Stimulated activated naive CD8-positive, alpha-beta T cell treated with anti-CD3 and anti-CD28 coated beads, Interleukin-15, amount 100 ng/mL, for 72 hours (primary cell): ENCODE results near the gene NR1D1.

Experiments
- ATAC-seq: fragments of 150-1000 bp; cut with Tn5 transposase; 2 replicates; pipeline ENCODE4 v1.10.0; 2021; ENCODE audit warnings: mild to moderate bottlenecking, moderate library complexity
- DNase-seq, 2 donors: peaks; one replicate each; pipeline ENCODE4 v3.0.0; 2021 to 2022
- H3K27ac Mint-ChIP-seq, 2 donors: one replicate each; pipeline ENCODE4 v1.8.0; 2022; ENCODE audit warnings: mild to moderate bottlenecking in 2 of 2, mixed read lengths in 2 of 2, moderate library complexity in 2 of 2
- H3K27me3 Mint-ChIP-seq: one replicate; pipeline ENCODE4 v1.8.0; 2022; ENCODE audit warnings: mixed read lengths
- H3K4me1 Mint-ChIP-seq: one replicate; pipeline ENCODE4 v1.8.0; 2022; ENCODE audit warnings: mild to moderate bottlenecking, mixed read lengths
- H3K4me3 Mint-ChIP-seq, 2 donors: one replicate each; pipeline ENCODE4 v1.8.0; 2022; ENCODE audit warnings: mild to moderate bottlenecking in 2 of 2, mixed read lengths in 2 of 2, moderate library complexity in 1 of 2
- H3K9me3 Mint-ChIP-seq, 2 donors: one replicate each; pipeline ENCODE4 v1.8.0; 2022; ENCODE audit warnings: mixed read lengths in 2 of 2

Gene NR1D1

GRCh38 chr17:40115101-40115436, 14.7 kb upstream of the NR1D1 start:
- H3K27ac Mint-ChIP-seq, result no peak overlapping the region
- H3K9me3 Mint-ChIP-seq, result no peaks in the 10 kb centered on the region
- H3K4me3 Mint-ChIP-seq, result no peak overlapping the region
- ATAC-seq, result no peak
- no peaks in the 10 kb centered on the region for H3K27me3 Mint-ChIP-seq
- no peak for DNase-seq
- H3K4me1 Mint-ChIP-seq, result peaks cover 46% of the 10 kb centered on the region

GRCh38 chr17:40113907-40114245, 13.5 kb upstream of the NR1D1 start:
- Mint-ChIP-seq H3K9me3 (no peaks in the 10 kb centered on the region), H3K4me1 (peaks cover 54% of the 10 kb centered on the region), H3K4me3 (peak overlapping the region; percentile 81 to 84), H3K27me3 (no peaks in the 10 kb centered on the region), H3K27ac (peak overlapping the region; percentile 45 to 62)
- DNase-seq (no peak), ATAC-seq (no peak)

DNA sequence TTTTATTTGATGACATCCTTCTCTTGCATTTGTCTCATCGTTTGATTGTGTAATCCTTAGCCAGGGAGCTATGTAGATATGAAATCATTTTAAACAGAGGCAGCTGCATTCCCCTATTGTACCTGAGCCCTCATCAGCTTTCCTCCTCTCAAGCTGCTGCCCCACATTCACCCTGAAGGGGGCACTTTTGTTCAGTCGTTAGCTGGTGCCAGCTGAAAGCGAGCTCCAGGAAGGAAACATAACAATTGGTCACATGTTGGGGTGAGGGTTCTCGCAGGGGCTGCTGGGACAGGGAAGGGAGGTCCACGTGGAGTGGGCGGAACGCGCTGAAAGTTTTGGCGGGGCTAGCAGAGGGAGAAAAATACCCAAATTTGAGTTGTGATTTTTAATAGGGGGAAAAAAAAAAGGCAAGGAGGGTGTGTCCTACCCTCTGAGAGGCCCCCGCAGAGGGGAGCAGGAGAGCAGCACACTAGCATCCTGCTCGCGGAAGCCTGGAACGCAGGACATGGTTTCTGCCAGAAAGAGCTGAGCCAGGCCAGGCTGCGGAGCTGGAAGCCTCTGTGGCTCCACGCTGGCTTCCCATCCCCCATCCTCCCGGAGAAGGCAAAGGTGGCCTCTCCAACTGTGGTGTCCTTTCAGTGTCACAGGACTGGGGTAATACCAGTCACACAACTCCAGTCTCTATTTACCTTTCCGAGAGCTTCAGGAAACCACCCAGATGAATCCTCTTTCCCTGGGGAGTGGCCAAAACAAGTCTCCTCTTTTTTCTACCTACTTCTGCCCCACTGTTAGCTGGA, 12.9 kb upstream of the NR1D1 start:
- H3K4me1 Mint-ChIP-seq, result peaks cover 54% of the 10 kb centered on the region
- DNase-seq, result peak; percentile 91 to 95
- no peaks in the 10 kb centered on the region for H3K9me3 Mint-ChIP-seq
- peak; percentile 93 for ATAC-seq
- H3K4me3 Mint-ChIP-seq, result peak overlapping the region; percentile 81 to 84
- H3K27me3 Mint-ChIP-seq, result no peaks in the 10 kb centered on the region
- H3K27ac Mint-ChIP-seq, result peak overlapping the region; percentile 36 to 62

DNA sequence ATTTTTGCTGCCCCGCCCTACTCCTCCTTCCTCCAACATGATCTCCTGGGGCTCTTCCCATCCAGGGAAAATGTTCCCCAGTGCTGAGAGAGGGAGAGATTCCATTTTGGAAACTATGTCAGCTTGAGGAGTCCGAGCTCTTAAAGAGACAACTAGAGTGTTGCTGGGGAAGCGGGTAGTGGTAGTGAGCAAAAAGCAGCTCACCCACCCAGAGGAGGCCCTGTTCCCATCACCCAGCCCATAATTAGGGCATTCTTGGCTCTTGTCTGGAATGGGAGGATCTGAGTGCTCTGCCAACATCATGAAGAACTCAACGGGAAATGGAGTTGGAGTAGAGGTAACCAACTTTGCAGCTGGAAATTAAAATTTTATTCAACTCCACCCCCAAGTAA, 12.3 kb upstream of the NR1D1 start:
- ATAC-seq (no peak), DNase-seq (no peak)
- Mint-ChIP-seq H3K27me3 (no peaks in the 10 kb centered on the region), H3K4me1 (peaks cover 59% of the 10 kb centered on the region), H3K4me3 (peak overlapping the region; percentile 81 to 84), H3K27ac (no peak overlapping the region), H3K9me3 (no peaks in the 10 kb centered on the region)

DNA sequence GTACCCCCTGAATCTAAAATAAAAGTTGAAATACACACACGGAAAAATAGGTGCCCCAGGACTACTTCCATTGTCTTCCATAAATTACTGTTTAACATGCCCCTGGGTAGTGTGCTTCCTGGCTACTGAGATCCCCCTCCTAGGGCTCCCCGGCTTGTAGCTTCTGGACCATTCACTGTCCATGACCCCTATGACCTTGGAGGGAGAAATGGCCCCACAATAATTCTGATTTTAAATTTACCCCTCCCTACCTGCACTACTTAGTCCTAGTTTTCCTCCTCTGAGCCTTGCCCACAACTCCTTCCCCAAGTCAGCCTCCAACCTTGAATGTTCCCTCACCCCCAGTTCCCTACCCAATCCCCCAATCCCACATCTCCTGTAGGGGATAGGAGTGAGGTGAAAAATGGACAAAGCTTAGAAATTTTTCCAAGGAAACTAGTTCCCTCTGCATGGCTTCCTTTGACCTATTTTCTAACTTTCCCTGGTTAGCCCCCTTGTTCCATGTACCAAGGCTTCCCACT, 11.9 kb upstream of the NR1D1 start:
- peak overlapping the region; percentile 36 to 50 for H3K4me3 Mint-ChIP-seq
- peaks cover 63% of the 10 kb centered on the region for H3K4me1 Mint-ChIP-seq
- no peak for DNase-seq
- H3K27ac Mint-ChIP-seq, result peak overlapping the region in 1 of 2 donors; percentile 84
- no peaks in the 10 kb centered on the region for H3K9me3 Mint-ChIP-seq
- no peak for ATAC-seq
- H3K27me3 Mint-ChIP-seq, result no peaks in the 10 kb centered on the region

DNA sequence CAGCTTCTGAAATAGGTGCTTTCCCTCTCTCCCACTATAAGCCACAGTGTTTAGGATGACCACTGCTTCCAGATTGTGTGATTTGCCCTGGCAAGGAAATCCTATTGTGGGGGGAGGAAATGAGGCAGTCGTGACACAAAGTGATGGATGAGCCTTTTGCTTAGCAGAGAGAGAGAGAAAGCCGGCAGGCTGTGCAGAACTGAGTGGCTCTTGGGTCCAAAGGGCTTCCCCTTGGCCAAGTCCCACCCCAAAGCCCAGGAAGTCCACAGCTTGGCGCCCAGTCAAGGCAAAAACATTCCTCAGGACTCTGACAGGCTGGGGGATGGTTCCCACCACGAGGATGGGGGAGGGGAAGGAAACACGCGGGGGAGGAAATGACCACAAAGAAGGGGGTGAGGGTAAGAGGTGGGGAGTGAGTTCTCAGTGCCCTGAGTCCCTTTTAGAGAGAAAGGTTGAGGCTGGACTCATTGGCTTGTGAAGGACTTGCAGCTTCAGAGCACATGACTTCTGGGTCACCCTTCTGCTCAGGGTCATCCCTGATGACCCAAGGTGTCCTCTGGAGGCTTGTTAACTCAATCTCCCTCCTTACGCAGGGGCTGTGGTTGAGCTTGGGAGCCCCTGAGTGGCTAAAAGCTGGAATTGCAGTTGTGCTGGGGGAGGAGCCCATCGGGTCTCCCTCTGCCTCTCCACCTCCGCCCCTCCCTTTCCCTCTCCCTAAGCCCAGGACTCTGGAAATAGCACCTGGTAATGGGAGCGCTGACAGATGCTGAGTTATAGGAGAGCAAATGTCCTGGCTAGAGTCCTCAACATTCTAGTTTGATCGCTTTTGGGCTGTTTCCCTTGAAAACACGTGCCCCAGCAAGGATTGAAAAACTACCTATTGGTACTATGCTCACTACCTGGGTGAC, 11.1 kb upstream of the NR1D1 start:
- H3K4me3 Mint-ChIP-seq, result peak overlapping the region; percentile 77 to 78
- DNase-seq (peak; percentile 63 to 75), ATAC-seq (peak; percentile 49)
- H3K9me3 Mint-ChIP-seq, result no peaks in the 10 kb centered on the region
- H3K4me1 Mint-ChIP-seq, result peaks cover 71% of the 10 kb centered on the region
- H3K27ac Mint-ChIP-seq, result peak overlapping the region; percentile 47 to 77
- no peaks in the 10 kb centered on the region for H3K27me3 Mint-ChIP-seq

DNA sequence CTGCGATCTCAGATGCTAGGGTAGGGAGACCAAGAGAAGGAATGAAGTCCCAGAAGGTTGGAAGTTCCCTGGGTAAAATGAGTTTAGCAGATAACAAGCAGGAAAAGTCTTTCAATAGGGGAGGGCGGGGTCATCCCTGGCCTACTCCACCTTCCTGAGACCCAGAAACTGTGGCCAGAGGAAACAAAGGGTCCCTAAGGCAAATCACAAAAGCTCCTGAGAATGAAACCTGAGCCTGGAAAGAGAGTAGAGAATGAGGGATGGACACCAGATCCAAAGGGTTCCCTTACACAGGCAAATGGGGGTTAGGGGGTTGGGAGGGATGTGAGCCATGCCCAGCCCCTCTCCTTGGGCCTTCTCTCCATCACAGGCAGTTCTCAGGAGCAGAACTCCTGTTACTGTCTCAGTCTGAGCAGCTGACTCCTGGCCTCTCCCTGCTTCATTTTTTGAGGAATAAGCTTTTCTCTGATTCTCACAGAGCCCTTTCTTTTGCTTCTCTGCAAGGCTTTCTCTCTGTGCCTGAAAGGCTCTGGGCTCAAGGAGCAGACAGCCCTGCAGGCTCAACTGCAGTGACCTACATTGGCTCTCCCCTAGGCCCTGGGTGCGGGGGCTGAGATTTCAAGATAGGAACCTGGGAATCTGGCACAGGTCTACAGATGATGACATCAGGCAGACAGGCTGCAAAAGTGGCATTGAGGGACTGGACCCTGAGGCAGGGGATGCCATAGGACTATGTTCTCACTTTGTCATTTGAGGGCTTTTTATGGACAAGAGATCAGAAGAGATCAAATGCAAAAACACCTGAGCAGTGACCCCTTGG, 9.8 kb upstream of the NR1D1 start:
- DNase-seq, result no peak
- Mint-ChIP-seq H3K4me1 (peaks cover 84% of the 10 kb centered on the region), H3K9me3 (no peaks in the 10 kb centered on the region), H3K4me3 (peak overlapping the region in 1 of 2 donors; percentile 53), H3K27ac (no peak overlapping the region), H3K27me3 (no peaks in the 10 kb centered on the region)
- no peak for ATAC-seq

- H3K4me3 Mint-ChIP-seq, result no peak overlapping the region
- DNase-seq, result no peak
- H3K27me3 Mint-ChIP-seq, result no peaks in the 10 kb centered on the region
- H3K4me1 Mint-ChIP-seq, result peaks cover 94% of the 10 kb centered on the region
- ATAC-seq, result no peak
- no peak overlapping the region for H3K27ac Mint-ChIP-seq
- H3K9me3 Mint-ChIP-seq, result no peaks in the 10 kb centered on the region
These were observed 8.8 kb upstream of the NR1D1 start for GRCh38 chr17:40108970-40109824.

- Mint-ChIP-seq H3K4me1 (peaks cover 94% of the 10 kb centered on the region), H3K9me3 (no peaks in the 10 kb centered on the region), H3K4me3 (peak overlapping the region; percentile 74 to 76), H3K27me3 (no peaks in the 10 kb centered on the region), H3K27ac (peak overlapping the region; percentile 85 to 97)
- DNase-seq (peak in 1 of 2 donors; percentile 34), ATAC-seq (peak; percentile 21)
These were observed 7.3 kb upstream of the NR1D1 start for GRCh38 chr17:40107522-40108174.

- peaks cover 92% of the 10 kb centered on the region for H3K4me1 Mint-ChIP-seq
- DNase-seq (no peak), ATAC-seq (no peak)
- H3K4me3 Mint-ChIP-seq, result peak overlapping the region; percentile 61 to 76
- H3K27ac Mint-ChIP-seq, result peak overlapping the region; percentile 66 to 85
- no peaks in the 10 kb centered on the region for H3K27me3 Mint-ChIP-seq
- H3K9me3 Mint-ChIP-seq, result no peaks in the 10 kb centered on the region
These were observed 6.6 kb upstream of the NR1D1 start for GRCh38 chr17:40106760-40107521.

DNA sequence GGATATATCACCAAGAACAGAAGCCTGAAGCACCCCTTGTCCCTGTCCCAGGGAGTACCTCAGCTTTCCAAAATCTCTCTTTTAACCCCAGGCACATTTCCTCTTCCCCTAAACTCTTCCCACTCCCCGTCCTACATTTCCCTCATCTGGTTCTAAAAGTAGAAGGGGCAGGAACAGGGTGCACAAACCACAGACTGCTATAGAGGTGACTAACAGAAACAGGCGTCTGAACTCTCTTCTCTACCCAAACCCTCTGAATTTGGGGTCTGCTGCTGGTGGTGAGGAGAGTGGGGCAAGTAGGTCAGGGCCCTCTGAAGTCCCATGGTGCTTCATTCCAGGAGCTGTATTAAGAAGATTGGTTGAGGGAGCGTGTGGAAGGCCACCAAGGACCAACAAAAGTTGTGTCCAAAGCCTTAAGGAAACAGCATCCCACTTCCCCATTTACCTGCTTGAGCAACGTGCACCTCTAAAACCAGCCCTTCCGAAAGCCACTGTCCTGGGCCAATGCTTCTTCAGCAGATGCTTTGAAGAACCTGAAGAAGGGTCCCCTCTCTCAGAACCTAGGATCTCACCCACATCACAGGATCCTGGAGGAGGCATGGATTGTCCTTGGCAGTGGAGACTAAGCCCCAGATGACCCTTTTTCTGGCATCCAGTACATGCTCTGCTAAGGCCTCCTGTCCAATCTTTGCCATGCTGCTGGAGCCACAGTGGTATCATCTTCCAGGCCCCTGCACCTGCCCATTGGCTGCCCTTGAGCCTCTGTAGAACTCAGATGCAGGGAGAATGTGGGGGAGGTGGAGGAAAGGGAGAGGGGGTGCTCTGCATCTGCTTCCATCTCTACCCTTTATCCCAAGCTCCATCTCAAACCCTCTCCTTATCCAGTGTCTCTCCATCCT, 5.7 kb upstream of the NR1D1 start:
- DNase-seq (no peak), ATAC-seq (no peak)
- Mint-ChIP-seq H3K27ac (no peak overlapping the region), H3K4me3 (peak overlapping the region; percentile 0 to 76), H3K9me3 (no peaks in the 10 kb centered on the region), H3K27me3 (no peaks in the 10 kb centered on the region), H3K4me1 (peaks cover 92% of the 10 kb centered on the region)

DNA sequence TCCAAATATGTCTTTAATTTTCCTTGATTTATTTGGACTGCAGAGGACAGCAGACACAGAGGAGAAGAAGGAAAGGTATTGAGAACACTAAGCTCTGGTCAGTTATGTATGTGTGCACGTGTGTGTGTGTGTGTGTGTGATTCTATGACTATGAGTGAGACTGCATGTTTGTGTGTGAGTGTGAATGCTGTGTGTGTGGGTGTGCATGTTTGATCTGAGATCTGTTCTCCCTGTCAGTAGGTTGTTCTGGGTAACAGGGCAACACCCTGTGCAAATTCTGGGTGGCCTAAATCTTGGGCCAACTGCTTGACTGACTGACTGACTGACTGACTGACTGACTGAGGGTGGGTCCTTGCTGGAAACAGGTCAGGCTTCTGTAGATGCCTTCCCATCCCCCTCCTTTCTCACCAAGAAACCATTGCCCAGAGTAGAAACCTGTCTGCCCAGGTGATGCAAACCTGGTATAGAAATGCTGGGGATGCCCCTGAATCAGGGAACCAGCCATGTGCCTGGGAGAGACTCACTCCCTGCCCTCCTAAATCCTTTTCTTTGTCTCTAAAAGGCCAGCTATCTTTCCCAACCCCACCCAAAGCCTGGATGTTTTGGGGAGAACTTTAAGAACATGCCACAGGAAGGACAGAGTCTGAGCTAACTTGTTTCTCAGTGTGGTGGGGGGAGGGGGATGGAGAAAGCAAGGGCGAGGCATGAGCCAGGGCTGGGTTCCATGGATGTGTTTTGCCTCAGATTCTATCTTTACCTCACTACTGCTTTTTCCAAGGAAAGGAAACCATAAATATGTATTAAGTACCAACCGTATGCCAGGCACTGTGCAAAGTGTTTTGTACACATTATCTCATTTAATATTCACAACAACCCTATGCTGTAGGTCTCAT, 4.5 kb upstream of the NR1D1 start:
- ATAC-seq, result peak; percentile 1
- Mint-ChIP-seq H3K9me3 (no peaks in the 10 kb centered on the region), H3K27me3 (no peaks in the 10 kb centered on the region), H3K4me3 (peak overlapping the region; percentile 1 to 4), H3K27ac (peak overlapping the region in 1 of 2 donors; percentile 2), H3K4me1 (peaks cover 92% of the 10 kb centered on the region)
- no peak for DNase-seq
